ENCODE data around the gene PKN2.

The PKN2 gene

GRCh38 chr1:88736633-88737248 lies 52.7 kb downstream of the PKN2 start:
- DNase-seq = peak in 1 of 2 donors; percentile 12

- DNase-seq = no peak
These were observed 53.4 kb downstream of the PKN2 start for GRCh38 chr1:88737338-88737927.

DNA sequence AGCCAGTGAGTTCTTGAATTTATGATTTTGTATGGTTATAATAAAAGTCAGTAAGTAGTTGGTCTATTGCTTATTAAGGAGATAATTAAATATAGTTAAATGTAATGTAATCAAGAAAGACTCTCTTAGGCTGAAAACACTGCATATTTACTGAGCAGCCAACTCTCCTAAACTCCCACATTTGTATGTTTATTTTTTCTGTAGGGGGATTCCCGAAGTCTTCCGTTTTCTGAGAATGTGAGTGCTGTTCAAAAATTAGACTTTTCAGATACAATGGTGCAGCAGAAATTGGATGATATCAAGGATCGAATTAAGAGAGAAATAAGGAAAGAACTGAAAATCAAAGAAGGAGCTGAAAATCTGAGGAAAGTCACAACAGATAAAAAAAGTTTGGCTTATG lies 56.7 kb downstream of the PKN2 start:
- DNase-seq = no peak

- no peak for DNase-seq
These were observed 57.3 kb downstream of the PKN2 start for GRCh38 chr1:88741413-88741812.

DNA sequence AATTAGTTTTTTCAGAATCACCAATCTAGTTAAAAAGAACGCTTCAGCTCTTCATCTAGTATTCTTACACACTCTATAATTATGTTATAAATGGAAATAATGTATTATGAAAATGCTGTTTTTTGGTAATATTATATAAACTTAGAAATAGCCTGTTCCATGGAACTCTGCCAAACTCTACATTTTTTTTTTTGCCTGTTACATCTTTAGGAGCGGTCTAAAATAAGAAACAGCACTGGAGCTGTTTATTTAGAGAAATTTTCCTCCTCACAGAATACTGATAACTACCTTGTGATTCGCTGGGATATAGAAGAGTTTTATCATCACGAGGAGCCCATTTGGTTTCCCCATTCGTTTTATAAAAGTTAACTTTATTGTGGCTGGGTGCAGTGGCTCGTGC lies 58.5 kb downstream of the PKN2 start:
- no peak for DNase-seq

GRCh38 chr1:88744142-88744541 lies 60.1 kb downstream of the PKN2 start:
- DNase-seq = no peak

- DNase-seq = no peak
These were observed 62.8 kb downstream of the PKN2 start for GRCh38 chr1:88746916-88747315.

DNA sequence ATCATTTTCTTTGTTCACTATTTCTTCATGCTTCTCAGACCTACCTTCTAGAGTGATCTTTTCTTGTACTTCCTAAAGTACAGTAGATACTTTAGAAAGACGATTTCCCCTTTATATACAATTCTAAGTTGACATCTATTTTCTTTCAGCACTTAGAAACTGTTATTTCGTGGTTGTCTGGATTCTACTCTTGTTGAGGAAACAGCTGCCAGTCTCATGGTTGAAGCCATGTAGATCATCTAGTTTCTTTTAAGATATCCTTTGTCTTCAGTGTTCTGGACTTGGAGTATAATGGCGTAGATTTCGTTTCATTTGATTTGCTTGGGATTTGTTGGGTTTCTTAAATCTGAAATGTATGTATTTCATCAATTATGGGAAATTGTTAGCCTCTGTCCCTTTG lies 67.6 kb downstream of the PKN2 start:
- DNase-seq = no peak

DNA sequence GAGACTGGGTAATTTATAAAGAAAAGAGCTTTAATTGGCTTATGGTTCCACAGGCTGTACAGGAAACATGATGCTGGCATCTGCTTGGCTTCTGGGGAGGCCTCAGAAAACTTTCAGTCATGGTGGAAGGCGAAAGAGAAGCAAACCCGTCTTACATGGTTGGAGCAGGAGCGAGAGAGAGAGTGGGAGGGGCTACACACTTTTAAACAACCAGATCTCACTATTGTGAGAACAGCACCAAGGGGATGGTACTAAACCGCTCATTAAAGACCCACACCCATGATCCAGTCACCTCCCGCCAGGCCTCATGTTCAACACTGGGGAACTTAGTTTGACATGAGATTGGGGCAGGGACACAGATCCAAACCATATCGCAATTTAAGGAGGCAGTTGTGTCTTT lies 69.4 kb downstream of the PKN2 start:
- no peak for DNase-seq

DNA sequence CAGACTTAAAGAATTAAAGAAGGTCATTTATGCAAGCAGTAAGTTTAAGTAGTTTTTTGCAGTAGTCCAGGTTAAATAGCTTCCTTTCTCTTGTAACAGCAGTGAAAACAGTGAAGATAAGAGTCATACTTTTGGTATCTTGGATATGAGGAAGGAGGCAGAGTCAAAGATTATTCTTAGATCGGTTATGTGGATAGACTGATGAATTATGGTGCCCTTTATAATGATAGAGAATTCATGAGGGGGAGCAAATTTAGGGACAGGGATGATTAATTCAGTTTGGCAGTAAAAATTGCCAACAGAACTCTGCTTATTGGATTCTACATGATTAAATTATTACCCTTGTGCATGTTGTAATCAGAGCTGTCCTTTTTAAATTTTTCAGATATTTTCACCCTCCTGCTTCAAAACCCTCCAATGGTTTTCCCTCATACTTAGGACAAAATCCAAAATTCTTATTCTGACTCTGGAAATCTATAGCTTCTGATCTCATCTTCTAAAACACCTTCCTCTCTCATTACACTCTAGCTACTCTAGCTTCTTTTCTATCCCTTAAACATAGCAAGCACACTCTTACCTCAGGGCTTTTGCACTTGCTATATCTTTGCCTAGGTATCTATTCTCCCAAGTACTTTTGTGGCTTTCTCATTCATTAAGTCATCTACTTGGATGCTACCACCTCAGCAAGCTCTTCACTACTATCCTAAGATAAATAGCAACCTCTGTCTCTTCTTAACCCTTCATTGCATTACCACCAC lies 79.8 kb downstream of the PKN2 start:
- no peak for DNase-seq

- DNase-seq = no peak
These were observed 84.1 kb downstream of the PKN2 start for GRCh38 chr1:88768187-88768586.

DNA sequence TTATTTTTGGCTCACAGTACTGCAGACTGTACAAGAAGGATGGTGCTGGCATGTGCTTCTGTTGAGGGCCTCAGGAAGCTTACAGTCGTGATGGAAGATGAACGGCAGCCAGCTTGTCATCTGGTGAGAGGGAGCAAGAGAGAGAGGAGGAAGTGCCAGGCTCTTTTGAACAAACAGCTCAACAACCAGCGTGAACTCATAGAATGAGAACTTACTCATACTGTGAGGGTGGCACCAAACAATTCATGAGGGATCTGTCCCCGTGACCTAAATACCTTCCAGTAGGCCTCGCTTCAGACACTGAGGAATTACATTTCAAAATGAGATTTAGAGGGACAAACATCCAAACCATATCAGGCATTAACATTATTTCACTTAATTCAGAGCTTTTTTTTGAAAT lies 84.7 kb downstream of the PKN2 start:
- no peak for DNase-seq

- DNase-seq = no peak
These were observed 89.6 kb downstream of the PKN2 start for GRCh38 chr1:88773540-88774150.

GRCh38 chr1:88774151-88774556 lies 90.1 kb downstream of the PKN2 start:
- DNase-seq = no peak

- DNase-seq = no peak
These were observed 93.6 kb downstream of the PKN2 start for GRCh38 chr1:88777604-88778149.

- no peak for DNase-seq
These were observed 95.8 kb downstream of the PKN2 start for GRCh38 chr1:88779880-88780279.

DNA sequence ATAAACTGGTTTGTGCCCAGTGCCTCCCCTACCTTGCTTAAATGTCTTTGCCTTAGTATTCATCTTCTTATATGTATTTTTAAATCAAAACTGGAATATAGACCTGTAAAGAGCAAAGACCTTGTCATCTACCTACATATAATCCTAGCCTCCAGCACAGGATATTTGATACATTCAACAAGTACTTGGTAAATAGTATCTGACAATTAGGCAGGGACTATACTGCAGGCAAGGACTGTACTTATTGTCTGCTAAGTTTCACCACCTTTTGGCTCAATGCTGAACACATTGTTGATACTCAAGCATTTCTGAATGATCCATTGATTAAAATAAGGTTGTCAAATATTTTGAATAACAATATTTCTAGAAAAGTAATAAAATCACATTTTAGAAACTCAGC lies 96.4 kb downstream of the PKN2 start:
- DNase-seq = no peak

DNA sequence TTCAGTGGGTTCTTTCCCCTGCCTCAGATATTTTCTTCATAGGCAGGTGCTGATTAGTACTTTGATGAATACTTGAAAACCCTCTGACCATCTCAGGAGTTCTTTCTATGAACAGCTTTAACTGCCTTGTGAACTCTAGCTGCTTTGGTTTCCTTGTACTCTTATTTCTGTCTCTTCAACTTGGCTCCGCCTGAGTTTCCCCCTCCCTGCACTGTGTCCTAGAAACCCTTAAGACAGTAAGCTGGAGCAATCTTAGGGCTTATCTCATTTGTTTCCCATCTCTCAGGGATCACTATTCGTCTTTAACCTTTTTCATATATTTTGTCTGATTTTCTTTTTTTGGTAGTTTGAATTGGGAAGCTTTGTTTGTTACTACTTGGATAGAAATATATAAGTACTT lies 99.1 kb downstream of the PKN2 start:
- no peak for DNase-seq

GRCh38 chr1:88784551-88784950 lies 100.5 kb downstream of the PKN2 start:
- no peak for DNase-seq

GRCh38 chr1:88787023-88787903 lies 103.2 kb downstream of the PKN2 start:
- DNase-seq = no peak

GRCh38 chr1:88791192-88791591 lies 107.1 kb downstream of the PKN2 start:
- no peak for DNase-seq

DNA sequence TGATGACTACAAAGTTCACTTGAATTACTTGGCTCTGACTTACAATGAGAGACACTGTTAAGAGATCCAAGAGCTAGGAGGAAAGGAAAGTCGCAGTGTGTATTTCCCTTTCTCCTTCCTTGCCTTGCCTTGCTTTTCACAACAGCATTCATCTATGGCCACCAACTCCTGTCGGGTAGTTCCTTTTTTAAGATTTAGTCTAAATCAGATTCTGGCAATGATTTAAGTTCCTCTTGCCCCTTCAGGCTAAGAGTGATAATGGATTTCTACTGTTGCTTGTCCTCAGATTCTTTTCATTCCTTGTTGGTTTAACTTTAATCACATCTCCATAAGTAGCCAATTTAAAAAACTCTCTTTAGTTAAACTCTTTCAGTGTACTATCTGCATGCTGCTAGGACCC lies 115.4 kb downstream of the PKN2 start:
- no peak for DNase-seq
